ENCODE results near the gene NUBPL.
"Not testable (repeated sequence)": the region's sequence is repeated elsewhere in the genome, so short reads cannot be mapped to it uniquely, and the experiment has no call there.

Gene NUBPL

GRCh38 chr14:31886156-31886835 lies 325.1 kb downstream of the NUBPL start:
- DNase-seq (ENCODE audit: low read depth in 2 of 2) = peak in 1 of 2 donors; percentile 34
- no peak for TF ChIP-seq CTCF (IDR thresholded peaks at IDR 0.05; ENCODE audit: low read depth, low read length)
- no peak overlapping the region for H3K4me3 ChIP-seq (replicated peaks in 1 of 2; ENCODE audit: low read depth in 2 of 2, low read length in 2 of 2)

- no peak for DNase-seq (ENCODE audit: low read depth in 2 of 2)
- TF ChIP-seq CTCF (IDR thresholded peaks at IDR 0.05; ENCODE audit: low read depth, low read length) = no peak
- no peak overlapping the region for H3K4me3 ChIP-seq (replicated peaks in 1 of 2; ENCODE audit: low read depth in 2 of 2, low read length in 2 of 2)
Measured at GRCh38 chr14:31887929-31888580, 326.9 kb downstream of the NUBPL start.

- no peak for DNase-seq (ENCODE audit: low read depth in 2 of 2)
- no peak for TF ChIP-seq CTCF (IDR thresholded peaks at IDR 0.05; ENCODE audit: low read depth, low read length)
- no peak overlapping the region for H3K4me3 ChIP-seq (replicated peaks in 1 of 2; ENCODE audit: low read depth in 2 of 2, low read length in 2 of 2)
Measured at GRCh38 chr14:31889297-31889696, 328.1 kb downstream of the NUBPL start.

- not testable (repeated sequence) for DNase-seq (ENCODE audit: low read depth in 2 of 2); H3K4me3 ChIP-seq (replicated peaks in 1 of 2; ENCODE audit: low read depth in 2 of 2, low read length in 2 of 2)
Measured at GRCh38 chr14:31890202-31890601, 329.0 kb downstream of the NUBPL start.

GRCh38 chr14:31893221-31893757 lies 332.1 kb downstream of the NUBPL start:
- DNase-seq (ENCODE audit: low read depth in 2 of 2) = peak in 1 of 2 donors; percentile 6
- no peak for TF ChIP-seq CTCF (IDR thresholded peaks at IDR 0.05; ENCODE audit: low read depth, low read length)
- H3K4me3 ChIP-seq (replicated peaks in 1 of 2; ENCODE audit: low read depth in 2 of 2, low read length in 2 of 2) = no peak overlapping the region

- no peak for DNase-seq (ENCODE audit: low read depth in 2 of 2)
- H3K4me3 ChIP-seq (replicated peaks in 1 of 2; ENCODE audit: low read depth in 2 of 2, low read length in 2 of 2) = no peak overlapping the region
- no peak for TF ChIP-seq CTCF (IDR thresholded peaks at IDR 0.05; ENCODE audit: low read depth, low read length)
Measured at GRCh38 chr14:31894351-31894750, 333.1 kb downstream of the NUBPL start.

GRCh38 chr14:31895206-31895605 lies 334.0 kb downstream of the NUBPL start:
- DNase-seq (ENCODE audit: low read depth in 2 of 2) = peak; percentile 38 to 89
- H3K4me3 ChIP-seq (replicated peaks in 1 of 2; ENCODE audit: low read depth in 2 of 2, low read length in 2 of 2) = no peak overlapping the region
- no peak for TF ChIP-seq CTCF (IDR thresholded peaks at IDR 0.05; ENCODE audit: low read depth, low read length)
